Activated naive CD4-positive, alpha-beta T cell treated with anti-CD3 and anti-CD28 coated beads for 36 hours (primary cell): ENCODE measurements around the gene RARRES2. TPM values are rescaled to one million over a fixed set of nuclear protein-coding genes. Genes with fewer than 3 reads are reported as not detected.
"Not testable (repeated sequence)": the region's sequence is repeated elsewhere in the genome, so short reads cannot be mapped to it uniquely, and the experiment has no call there.

Source experiments
- CTCF ChIA-PET: fragments of 350-600 bp; sonication (Branson Sonifier 250); formaldehyde crosslinking; loops from one replicate; lab custom pipeline; 2021; ENCODE audit warnings: antibody characterized with exemption; lab: Charles Lee
- DNase-seq: peaks from one replicate; pipeline ENCODE4 v3.0.0-alpha.2; 2020
- H3K27ac Mint-ChIP-seq: one replicate; pipeline ENCODE4 v1.8.0; 2021; ENCODE audit warnings: mild to moderate bottlenecking, mixed read lengths
- H3K27me3 Mint-ChIP-seq: one replicate; pipeline ENCODE4 v1.8.0; 2021; ENCODE audit warnings: low read depth, mixed read lengths
- H3K36me3 Mint-ChIP-seq: one replicate; pipeline ENCODE4 v1.8.0; 2021; ENCODE audit warnings: low read depth, mixed read lengths
- H3K4me1 Mint-ChIP-seq: one replicate; pipeline ENCODE4 v1.8.0; 2021; ENCODE audit warnings: low read depth, mixed read lengths
- H3K4me3 Mint-ChIP-seq: one replicate; pipeline ENCODE4 v1.8.0; 2021; ENCODE audit warnings: mild to moderate bottlenecking, moderate library complexity, mixed read lengths
- H3K9me3 Mint-ChIP-seq: one replicate; pipeline ENCODE4 v1.8.0; 2021; ENCODE audit warnings: mixed read lengths
- intact Hi-C: fragments of 100-400 bp; cut with micrococcal nuclease; formaldehyde crosslinking; loops from one replicate; pipeline ENCODE4 v1.15.1; 2023
- total RNA-seq, 2 experiments: library from RNA; stranded (reverse); gene quantifications; one replicate each; pipeline ENCODE4 v1.2.3, GENCODE V29; 2021

Gene RARRES2
- total RNA-seq = not detected

GRCh38 chr7:150341263-150342120 lies at the start of gene RARRES2:
RARRES2 (minus strand) TSS chr7:150341629; CDS start chr7:150340609, 1,020 bp downstream.
- peaks cover 4% of the 10 kb centered on the region for H3K9me3 Mint-ChIP-seq
- H3K4me1 Mint-ChIP-seq = peaks cover 4% of the 10 kb centered on the region
- no peak within 1 kb of the TSS for H3K4me3 Mint-ChIP-seq
- peaks cover 7% of the 10 kb centered on the region for H3K36me3 Mint-ChIP-seq
- H3K27ac Mint-ChIP-seq = no peak within 1 kb of the TSS
- H3K27me3 Mint-ChIP-seq = peaks cover 23% of the 10 kb centered on the region
- no peak for DNase-seq
- CTCF ChIA-PET = no interaction called here
- intact Hi-C loops = loop anchor here (2.0 kb wide), 1 partner anchor 15 kb away; no protein-coding TSS in a partner anchor

- no peak overlapping the region for H3K27ac Mint-ChIP-seq
- H3K4me3 Mint-ChIP-seq = no peak overlapping the region
- DNase-seq = no peak
- H3K36me3 Mint-ChIP-seq = no peaks in the 10 kb centered on the region
- CTCF ChIA-PET = interaction anchor here (0.9 kb wide), 1 partner anchor 12 kb away, joined by 3 read pairs; no protein-coding TSS in a partner anchor
- intact Hi-C loops = no loop called here
- H3K4me1 Mint-ChIP-seq = no peaks in the 10 kb centered on the region
- peaks cover 1% of the 10 kb centered on the region for H3K9me3 Mint-ChIP-seq
- H3K27me3 Mint-ChIP-seq = no peaks in the 10 kb centered on the region
Measured at GRCh38 chr7:150390205-150390604, 48.8 kb upstream of the RARRES2 start.

GRCh38 chr7:150389532-150389816 lies 48.0 kb upstream of the RARRES2 start:
- DNase-seq = no peak
- CTCF ChIA-PET = interaction anchor here (0.9 kb wide), 1 partner anchor 11 kb away, joined by 3 read pairs; no protein-coding TSS in a partner anchor
- no peaks in the 10 kb centered on the region for H3K27me3 Mint-ChIP-seq
- intact Hi-C loops = no loop called here
- no peaks in the 10 kb centered on the region for H3K4me1 Mint-ChIP-seq
- no peak overlapping the region for H3K27ac Mint-ChIP-seq
- no peak overlapping the region for H3K4me3 Mint-ChIP-seq
- peaks cover 1% of the 10 kb centered on the region for H3K9me3 Mint-ChIP-seq
- H3K36me3 Mint-ChIP-seq = no peaks in the 10 kb centered on the region

GRCh38 chr7:150388709-150389531 lies 47.5 kb upstream of the RARRES2 start:
- no peak overlapping the region for H3K4me3 Mint-ChIP-seq
- no peak for DNase-seq
- H3K27me3 Mint-ChIP-seq = no peaks in the 10 kb centered on the region
- CTCF ChIA-PET = interaction anchor here (0.9 to 1.2 kb wide), 2 partner anchors 11 to 33 kb away, joined by 3 to 5 read pairs; no protein-coding TSS in a partner anchor
- H3K27ac Mint-ChIP-seq = no peak overlapping the region
- intact Hi-C loops = no loop called here
- peaks cover 1% of the 10 kb centered on the region for H3K9me3 Mint-ChIP-seq
- no peaks in the 10 kb centered on the region for H3K4me1 Mint-ChIP-seq
- H3K36me3 Mint-ChIP-seq = no peaks in the 10 kb centered on the region

- no peaks in the 10 kb centered on the region for H3K36me3 Mint-ChIP-seq
- H3K9me3 Mint-ChIP-seq = peaks cover 1% of the 10 kb centered on the region
- H3K27me3 Mint-ChIP-seq = no peaks in the 10 kb centered on the region
- no peak for DNase-seq
- no peak overlapping the region for H3K4me3 Mint-ChIP-seq
- no peak overlapping the region for H3K27ac Mint-ChIP-seq
- CTCF ChIA-PET = interaction anchor here (1.2 kb wide), 1 partner anchor 32 kb away, joined by 5 read pairs; no protein-coding TSS in a partner anchor
- no peaks in the 10 kb centered on the region for H3K4me1 Mint-ChIP-seq
- intact Hi-C loops = no loop called here
Measured at GRCh38 chr7:150388306-150388705, 46.9 kb upstream of the RARRES2 start.

GRCh38 chr7:150385884-150386283 lies 44.5 kb upstream of the RARRES2 start:
- H3K4me3 Mint-ChIP-seq, CTCF ChIA-PET, DNase-seq, H3K36me3 Mint-ChIP-seq, intact Hi-C loops, H3K27ac Mint-ChIP-seq, H3K9me3 Mint-ChIP-seq, H3K4me1 Mint-ChIP-seq, H3K27me3 Mint-ChIP-seq: not testable (repeated sequence)

- Mint-ChIP-seq H3K4me3 (no peak overlapping the region), H3K4me1 (peaks cover 3% of the 10 kb centered on the region), H3K27me3 (no peaks in the 10 kb centered on the region), H3K9me3 (peaks cover 1% of the 10 kb centered on the region), H3K36me3 (no peaks in the 10 kb centered on the region), H3K27ac (no peak overlapping the region)
- CTCF ChIA-PET = interaction anchor here (1.3 to 1.6 kb wide), 2 partner anchors 10 to 29 kb away, joined by 3 to 4 read pairs; no protein-coding TSS in a partner anchor
- intact Hi-C loops = no loop called here
- no peak for DNase-seq
Measured at GRCh38 chr7:150385302-150385723, 43.9 kb upstream of the RARRES2 start.

- no peaks in the 10 kb centered on the region for H3K27me3 Mint-ChIP-seq
- peaks cover 10% of the 10 kb centered on the region for H3K4me1 Mint-ChIP-seq
- H3K27ac Mint-ChIP-seq = no peak overlapping the region
- peaks cover 1% of the 10 kb centered on the region for H3K9me3 Mint-ChIP-seq
- no peak overlapping the region for H3K4me3 Mint-ChIP-seq
- intact Hi-C loops = no loop called here
- H3K36me3 Mint-ChIP-seq = no peaks in the 10 kb centered on the region
- DNase-seq = no peak
- CTCF ChIA-PET = interaction anchor here (1.3 to 1.6 kb wide), 2 partner anchors 10 to 28 kb away, joined by 3 to 4 read pairs; no protein-coding TSS in a partner anchor
Measured at GRCh38 chr7:150384406-150385301, 43.2 kb upstream of the RARRES2 start.

- Mint-ChIP-seq H3K9me3 (peaks cover 1% of the 10 kb centered on the region), H3K27me3 (no peaks in the 10 kb centered on the region), H3K27ac (no peak overlapping the region), H3K4me1 (peaks cover 10% of the 10 kb centered on the region), H3K36me3 (no peaks in the 10 kb centered on the region), H3K4me3 (no peak overlapping the region)
- CTCF ChIA-PET = interaction anchor here (1.3 to 1.6 kb wide), 2 partner anchors 9 to 28 kb away, joined by 3 to 4 read pairs; no protein-coding TSS in a partner anchor
- DNase-seq = no peak
- intact Hi-C loops = no loop called here
Measured at GRCh38 chr7:150383710-150384397, 42.4 kb upstream of the RARRES2 start.

- Mint-ChIP-seq H3K36me3 (no peaks in the 10 kb centered on the region), H3K9me3 (peaks cover 1% of the 10 kb centered on the region), H3K27me3 (no peaks in the 10 kb centered on the region), H3K4me1 (peaks cover 14% of the 10 kb centered on the region), H3K27ac (no peak overlapping the region), H3K4me3 (no peak overlapping the region)
- no peak for DNase-seq
- CTCF ChIA-PET = no interaction called here
- intact Hi-C loops = no loop called here
Measured at GRCh38 chr7:150382844-150383225, 41.4 kb upstream of the RARRES2 start.

GRCh38 chr7:150382123-150382843 lies 40.9 kb upstream of the RARRES2 start:
- no peaks in the 10 kb centered on the region for H3K27me3 Mint-ChIP-seq
- H3K4me3 Mint-ChIP-seq = no peak overlapping the region
- H3K27ac Mint-ChIP-seq = no peak overlapping the region
- H3K4me1 Mint-ChIP-seq = peaks cover 20% of the 10 kb centered on the region
- intact Hi-C loops = no loop called here
- CTCF ChIA-PET = no interaction called here
- DNase-seq = no peak
- peaks cover 1% of the 10 kb centered on the region for H3K9me3 Mint-ChIP-seq
- no peaks in the 10 kb centered on the region for H3K36me3 Mint-ChIP-seq
